K562 (cell line): Measurements from ENCODE around the gene DCUN1D3. TPM values are rescaled to one million over a fixed set of nuclear protein-coding genes. Genes with fewer than 3 reads are reported as not detected.

Experiments used
- BRF2 ChIP-seq: IDR thresholded peaks from 3 replicates; pipeline ENCODE4 v1.6.1; 2011; ENCODE audit warnings: borderline replicate concordance, mild to moderate bottlenecking; ENCODE audit not compliant: insufficient read length, insufficient read depth
- CBX1 ChIP-seq: sonication (generic); IDR thresholded peaks from 2 replicates; pipeline ENCODE4 v1.6.1; 2016; ENCODE audit warnings: antibody characterized with exemption, low read depth, mild to moderate bottlenecking
- EP400 ChIP-seq: fragments of 450-650 bp; IDR thresholded peaks from 2 replicates; pipeline ENCODE4 v1.6.1; 2017; ENCODE audit warnings: antibody characterized with exemption, mild to moderate bottlenecking, moderate library complexity
- MEF2D ChIP-seq: conservative IDR thresholded peaks from 2 replicates; pipeline ENCODE4 v1.6.1; 2016; ENCODE audit warnings: low read depth, missing genetic modification characterization, missing compliant biosample characterization
- MGA ChIP-seq: fragments of 450-650 bp; IDR thresholded peaks from 2 replicates; pipeline ENCODE4 v1.6.1; 2016; ENCODE audit warnings: mild to moderate bottlenecking, moderate library complexity
- NCOA4 ChIP-seq: fragments of 450-650 bp; IDR thresholded peaks from 2 replicates; pipeline ENCODE4 v1.6.1; 2018; ENCODE audit warnings: mild to moderate bottlenecking; ENCODE audit not compliant: partially characterized antibody
- NCOA6 ChIP-seq: fragments of 450-650 bp; IDR thresholded peaks from 2 replicates; pipeline ENCODE4 v1.6.1; 2017; ENCODE audit warnings: mild to moderate bottlenecking
- TOE1 ChIP-seq, 2 experiments: fragments of 450-650 bp in 1 of 2; sonication (generic) in 1 of 2; formaldehyde crosslinking in 1 of 2; IDR thresholded peaks; 2 replicates each; pipeline versions ENCODE4 v1.7.1 to v1.8.0; 2016 to 2022; ENCODE audit warnings: borderline replicate concordance in 2 of 2, mild to moderate bottlenecking in 2 of 2, antibody characterized with exemption in 1 of 2, inconsistent platforms in 1 of 2, low read depth in 1 of 2, missing genetic modification reagents in 1 of 2, moderate library complexity in 1 of 2
- ZNF134 ChIP-seq: fragments of 250-450 bp; sonication (Bioruptor Pico); conservative IDR thresholded peaks from 2 replicates; pipeline ENCODE4 v1.4.0; 2020
- polyA plus RNA-seq, 8 experiments: library from polyadenylated mRNA; depleted of rRNA in 4 of 8; stranded (reverse) in 5 of 8; unstranded in 3 of 8; fragments of >200 nt; fragmentation: Nextera tagmentation in 2 of 8; fragmentation: Illumina TruSeq in 1 of 8; extraction: Ambion mirVana in 2 of 8; extraction: Trizol in 1 of 8; gene quantifications; 2 replicates each; pipeline versions ENCODE4 v1.2.1 to v1.2.3, GENCODE V29; 2011 to 2014; ENCODE audit warnings: inconsistent platforms in 1 of 8, missing spikeins in 1 of 8
- total RNA-seq, 7 experiments: library from RNA; depleted of rRNA in 6 of 7; stranded (reverse); fragments of >200 nt in 6 of 7; fragmentation: Illumina TruSeq in 2 of 7; extraction: Trizol in 2 of 7; gene quantifications; 2 replicates each; pipeline versions ENCODE4 v1.2.1 to v1.2.3, GENCODE V29; 2011 to 2021; ENCODE audit warnings: low replicate concordance in 1 of 7

DCUN1D3 gene
- total and polyA plus RNA-seq, 9 of the 15 experiments (the other 6 are each of a cell fraction or from before 2014, with no cell fraction given): 1.0 to 4.7 (median 2.2) TPM

- TF ChIP-seq BRF2: no peak
- no peak for TF ChIP-seq CBX1
- TF ChIP-seq MGA: peak; percentile 55
- no peak for TF ChIP-seq NCOA6
- TF ChIP-seq NCOA4: no peak
- peak; percentile 21; the same call in 1 of the 2 replicates for TF ChIP-seq EP400
- peak; percentile 63; the same call in 1 of the 2 replicates for TF ChIP-seq TOE1 (IDR thresholded peaks at IDR 0.05; ENCODE audit: borderline replicate concordance)
- no peak for TF ChIP-seq TOE1 (CRISPR knock-in tag; IDR thresholded peaks at IDR 0.05; ENCODE audit: borderline replicate concordance, low read depth)
- TF ChIP-seq MEF2D (tag): 0 out of 2 replicates have a peak, but pooled peaks have one; percentile 15
- 0 out of 2 replicates have a peak, but pooled peaks have one; percentile 9 for TF ChIP-seq ZNF134 (CRISPR knock-in tag)
Measured at GRCh38 chr16:20901436-20902112, 1.4 kb upstream of the DCUN1D3 start (continued).
